ENCODE measurements around the gene MEIS1.

Gene MEIS1

DNA sequence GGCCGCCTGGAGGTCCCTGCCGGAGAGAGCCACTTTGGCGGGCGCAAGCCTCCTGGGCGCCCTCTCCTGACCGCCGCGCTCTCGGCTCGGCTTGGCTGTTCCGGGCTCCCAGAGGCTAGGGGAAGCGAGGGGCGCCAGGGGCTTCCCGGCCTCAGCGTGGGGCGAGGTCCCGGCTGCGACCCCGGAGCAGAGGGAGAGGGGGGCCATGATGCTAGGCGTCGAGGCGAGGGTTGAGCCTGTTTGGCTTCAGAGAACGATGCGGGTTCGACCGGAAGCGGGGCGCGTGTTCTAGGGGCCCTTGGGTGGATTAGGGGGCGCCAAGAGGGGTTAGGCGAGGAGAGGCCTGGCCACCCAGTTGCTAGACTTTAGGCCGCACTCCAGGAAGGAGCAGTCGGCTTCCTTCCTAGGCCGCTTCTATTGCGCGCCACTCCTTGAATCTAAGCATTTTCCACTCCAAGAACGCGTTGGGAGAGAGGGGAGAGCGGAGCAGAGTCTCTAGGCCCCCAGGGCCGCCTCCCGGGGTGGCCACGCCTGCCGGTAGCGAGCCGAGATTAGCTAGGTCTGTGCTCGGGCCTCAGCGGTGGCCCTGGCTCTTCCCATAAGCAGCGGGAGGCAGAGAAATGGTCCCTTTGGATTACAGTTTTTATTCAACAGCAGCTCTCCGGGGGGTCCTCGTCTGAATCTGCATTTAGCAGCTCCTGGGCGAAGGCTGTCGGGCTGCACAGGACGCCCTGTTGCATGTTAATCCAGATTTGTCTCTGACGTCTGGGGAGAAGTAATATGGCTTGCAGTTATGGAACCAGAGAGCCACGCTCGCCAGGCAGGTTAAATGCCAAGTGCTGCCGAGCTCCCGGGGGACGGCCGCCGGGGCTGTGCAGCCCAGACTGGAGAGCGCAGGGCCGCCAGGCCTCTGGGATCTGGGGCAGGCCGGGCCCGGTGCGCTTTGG lies 11.3 kb downstream of the MEIS1 start:
- no peak for DNase-seq

DNA sequence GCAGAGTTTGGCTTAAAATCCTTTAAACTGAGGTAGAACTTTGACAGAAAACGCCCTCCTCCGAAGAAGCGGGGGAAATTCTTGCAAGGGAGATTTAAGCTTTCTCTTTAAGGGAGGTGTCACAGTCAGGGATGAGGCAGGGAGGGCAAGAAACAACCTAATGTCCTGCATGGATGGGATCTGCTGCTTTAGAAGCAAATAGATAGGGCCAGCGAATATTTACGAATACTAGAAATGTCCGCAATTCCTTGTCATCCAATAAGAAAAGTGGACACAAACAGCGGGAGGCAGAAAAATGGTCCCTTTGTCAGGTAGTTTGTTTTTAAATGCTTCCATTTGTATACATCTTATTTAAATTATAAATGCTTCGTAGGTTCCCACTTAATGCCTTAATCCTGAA lies 12.0 kb downstream of the MEIS1 start:
- no peak for DNase-seq

DNA sequence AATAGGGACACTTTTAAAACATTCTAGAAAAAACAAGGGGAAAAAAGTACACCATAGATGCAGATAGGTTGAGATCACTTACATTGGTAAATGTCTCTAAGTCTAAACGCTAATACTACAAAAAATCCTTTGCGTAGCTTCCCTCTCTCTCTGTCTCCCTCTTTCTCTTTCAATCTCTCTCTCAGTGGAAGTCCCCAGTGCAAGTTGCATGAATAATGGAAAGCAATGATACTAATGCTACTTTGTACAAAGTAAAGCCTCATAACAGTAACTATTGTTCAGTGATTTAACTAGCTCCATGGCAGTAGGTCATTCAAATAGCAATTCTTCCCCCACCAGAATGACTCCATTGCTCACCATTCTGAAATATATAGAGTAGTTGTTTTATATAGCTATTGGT lies 12.8 kb downstream of the MEIS1 start:
- DNase-seq = no peak

DNA sequence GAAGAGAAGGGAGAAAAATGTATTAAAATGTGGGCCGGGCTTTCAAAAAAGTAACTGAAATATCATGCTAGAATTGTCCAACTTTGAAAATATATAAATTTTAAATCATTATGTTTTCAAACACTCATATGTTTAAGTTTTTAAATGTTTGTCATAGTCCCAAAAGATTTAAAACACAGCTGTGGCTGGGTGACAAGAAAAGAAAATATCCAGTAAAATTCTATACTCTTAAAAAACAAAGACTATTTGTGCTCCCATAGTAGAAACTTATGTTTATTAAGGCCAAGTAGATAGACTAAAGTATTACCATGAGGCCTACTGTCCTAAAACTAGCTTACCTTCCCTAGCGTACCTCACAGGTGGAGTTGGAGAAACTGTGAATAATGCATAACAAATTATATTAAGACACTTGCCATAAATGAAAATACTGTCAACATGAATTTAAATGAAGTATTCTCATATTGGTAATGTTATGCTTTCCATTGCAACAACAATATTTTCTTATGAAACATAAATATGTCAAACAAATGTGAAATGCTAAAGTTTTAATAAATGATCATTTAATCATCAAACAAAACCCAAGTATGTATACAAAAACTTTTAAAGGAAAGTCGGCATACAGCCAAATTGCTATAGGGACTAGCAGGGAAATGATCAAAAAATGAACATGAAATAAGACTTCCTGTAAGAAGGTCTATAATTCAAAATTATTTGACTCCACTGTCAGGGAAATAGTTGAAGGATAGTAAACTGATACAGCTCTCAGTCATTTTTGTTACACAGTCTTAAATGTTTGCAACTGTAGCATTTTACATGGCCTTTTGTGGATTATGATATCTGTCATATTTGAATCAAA lies 13.4 kb downstream of the MEIS1 start:
- DNase-seq = no peak

DNA sequence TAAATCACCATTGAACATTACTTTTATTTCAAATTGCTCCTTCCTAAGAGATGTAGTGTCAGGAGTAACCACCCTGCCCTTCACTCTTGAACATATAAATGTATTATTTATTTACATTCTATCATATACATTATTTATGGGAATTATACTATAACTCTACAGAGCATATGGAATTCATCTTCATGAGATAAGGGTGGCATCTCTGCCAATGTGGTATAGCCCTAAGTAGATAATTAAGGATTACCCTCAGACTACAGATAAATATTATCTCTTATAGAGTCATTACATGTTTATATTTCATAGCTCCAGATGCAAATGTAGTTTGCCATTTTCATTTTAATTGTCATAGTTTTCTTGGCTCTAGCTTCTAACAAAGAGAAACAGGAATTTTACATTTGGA lies 17.3 kb downstream of the MEIS1 start:
- DNase-seq = no peak

DNA sequence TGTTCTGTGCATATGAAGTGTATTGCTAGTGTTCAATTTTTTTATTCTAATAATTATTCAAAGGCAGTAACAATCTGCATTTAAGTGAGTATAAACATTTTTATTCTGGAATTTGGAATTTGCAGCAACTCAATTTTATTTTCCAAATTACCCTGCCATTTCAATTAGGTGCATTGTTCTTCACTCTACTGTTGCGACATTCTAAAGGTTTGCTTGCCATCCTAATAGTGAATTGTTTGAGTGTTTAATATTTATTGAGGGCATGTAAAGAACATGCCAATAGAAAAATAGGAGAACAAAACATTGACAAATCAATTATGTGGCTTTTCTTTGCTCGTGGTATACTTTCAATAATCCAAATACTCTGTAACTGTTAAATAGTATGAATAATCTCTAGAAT lies 18.0 kb downstream of the MEIS1 start:
- no peak for DNase-seq

DNA sequence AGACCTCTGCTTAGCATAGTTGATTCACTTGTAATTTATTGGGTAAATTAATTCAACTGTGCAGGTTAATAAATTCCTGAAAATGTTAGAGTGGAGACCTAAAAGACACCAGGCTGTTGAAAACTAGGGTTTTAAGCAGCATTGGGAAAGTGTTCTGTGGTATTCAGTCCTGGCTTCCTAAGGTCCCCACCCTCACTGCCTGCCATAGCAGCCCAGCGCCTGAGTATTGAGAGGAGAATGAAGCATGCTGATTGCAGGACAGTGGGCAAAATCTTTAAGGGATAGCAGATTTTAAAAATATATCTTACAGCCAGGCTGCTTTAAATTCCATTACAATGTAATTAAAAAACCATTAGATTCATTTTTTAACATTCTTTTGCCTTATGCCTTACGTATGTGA lies 20.6 kb downstream of the MEIS1 start:
- DNase-seq = no peak

DNA sequence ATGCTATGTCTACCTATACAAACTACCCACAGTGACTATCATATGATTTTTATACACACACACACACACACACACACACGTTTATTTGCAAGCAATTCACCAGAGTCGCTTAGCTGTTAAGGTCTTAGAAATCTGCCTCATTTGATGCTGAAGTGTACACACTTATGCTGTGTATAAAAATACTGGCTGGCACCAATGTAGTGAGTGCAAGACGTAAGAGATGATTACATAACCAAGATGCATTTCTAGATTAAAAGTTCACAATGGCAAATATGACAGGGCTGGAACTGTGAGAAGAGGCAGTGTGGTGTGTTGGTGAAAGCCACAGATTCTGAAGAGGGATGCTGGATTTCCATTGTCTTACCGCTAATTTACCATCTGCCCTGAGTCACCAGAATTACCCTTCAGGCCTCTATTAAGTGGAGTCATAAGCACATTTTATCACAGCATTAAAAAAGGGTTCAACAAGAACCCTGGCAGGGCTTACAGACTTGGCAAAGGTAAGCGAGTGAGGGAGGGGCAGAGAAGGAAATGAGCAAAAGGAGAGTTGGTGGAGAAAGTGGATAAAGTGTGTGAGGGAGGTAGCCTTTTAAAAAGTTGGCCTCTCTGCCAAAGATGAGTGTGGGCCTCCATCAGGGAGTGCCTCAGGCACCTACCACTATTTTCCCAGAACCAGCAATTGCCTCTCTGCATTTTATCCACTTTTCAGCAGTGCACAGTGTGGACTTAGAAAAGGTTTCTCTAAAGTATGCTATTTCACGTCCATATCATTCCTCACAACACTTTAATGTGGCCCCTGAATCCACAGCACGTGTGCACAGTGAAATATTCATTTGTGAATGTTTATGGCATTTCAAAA lies 21.5 kb downstream of the MEIS1 start:
- DNase-seq = no peak

DNA sequence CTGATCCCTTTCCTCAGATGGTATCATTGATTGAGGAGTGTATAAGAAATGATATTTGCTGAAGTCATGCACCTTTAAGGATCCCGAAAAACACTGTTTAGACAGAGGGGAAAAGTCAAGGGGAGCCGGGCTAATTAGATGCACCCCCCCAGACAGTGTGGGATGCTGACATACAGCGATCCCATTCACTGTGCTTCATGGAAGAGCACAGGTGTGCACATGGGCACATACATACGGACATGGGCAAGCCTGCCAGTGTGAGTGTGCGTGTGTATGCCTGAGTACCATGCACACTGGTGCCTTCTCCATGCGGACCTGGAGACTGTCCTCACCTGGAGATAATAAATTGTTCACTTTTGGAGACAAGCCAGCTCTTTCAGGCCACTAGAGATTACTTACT lies 22.6 kb downstream of the MEIS1 start:
- no peak for DNase-seq

DNA sequence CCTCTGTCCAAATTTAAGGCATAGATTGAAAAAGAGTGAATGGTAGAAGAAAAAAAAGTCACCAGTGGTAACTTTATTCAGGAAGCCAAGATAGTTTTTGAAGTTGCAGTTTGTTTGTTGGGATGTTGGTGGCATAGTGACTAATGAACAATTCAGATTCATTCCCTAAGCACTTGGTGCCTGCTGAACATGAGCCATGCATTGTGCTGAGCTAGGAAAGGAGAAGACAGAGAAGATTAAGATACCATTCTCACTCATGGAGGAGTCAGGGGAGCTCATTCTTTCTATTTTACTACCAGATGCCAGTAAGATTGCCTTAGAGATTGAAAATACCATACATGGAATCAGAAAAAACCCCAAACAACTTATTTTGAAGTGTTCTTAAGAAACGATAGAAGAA lies 25.1 kb downstream of the MEIS1 start:
- no peak for DNase-seq

DNA sequence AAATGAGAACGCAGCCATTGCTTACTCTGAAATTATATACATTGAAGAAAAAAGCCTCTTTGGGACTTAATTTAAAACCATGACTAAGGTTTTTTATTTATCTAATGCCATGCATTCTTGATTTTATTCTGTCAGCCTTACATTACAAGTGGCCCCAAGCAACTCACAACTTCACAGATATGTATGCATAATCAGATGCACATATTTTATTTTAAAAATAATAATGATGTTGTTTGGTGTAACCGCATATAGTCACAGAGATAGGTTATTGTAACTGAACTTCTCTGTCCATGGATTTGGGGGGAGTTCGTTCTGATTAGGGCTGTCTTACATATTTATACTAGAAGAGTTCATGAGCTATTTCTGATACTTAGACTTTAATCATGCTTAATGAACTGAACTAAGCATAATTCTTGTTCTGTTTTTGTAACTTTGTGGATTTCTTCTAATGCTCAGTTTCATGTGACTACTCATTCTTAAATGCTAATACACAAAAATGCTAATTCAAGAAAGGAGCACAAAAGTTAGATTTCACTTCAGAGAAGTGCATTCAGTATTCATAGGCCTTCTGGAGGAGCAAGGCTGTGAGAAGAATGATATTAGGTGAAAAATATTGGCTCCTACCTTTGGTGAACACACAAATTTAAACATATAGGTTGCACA lies 26.2 kb downstream of the MEIS1 start:
- DNase-seq = no peak

DNA sequence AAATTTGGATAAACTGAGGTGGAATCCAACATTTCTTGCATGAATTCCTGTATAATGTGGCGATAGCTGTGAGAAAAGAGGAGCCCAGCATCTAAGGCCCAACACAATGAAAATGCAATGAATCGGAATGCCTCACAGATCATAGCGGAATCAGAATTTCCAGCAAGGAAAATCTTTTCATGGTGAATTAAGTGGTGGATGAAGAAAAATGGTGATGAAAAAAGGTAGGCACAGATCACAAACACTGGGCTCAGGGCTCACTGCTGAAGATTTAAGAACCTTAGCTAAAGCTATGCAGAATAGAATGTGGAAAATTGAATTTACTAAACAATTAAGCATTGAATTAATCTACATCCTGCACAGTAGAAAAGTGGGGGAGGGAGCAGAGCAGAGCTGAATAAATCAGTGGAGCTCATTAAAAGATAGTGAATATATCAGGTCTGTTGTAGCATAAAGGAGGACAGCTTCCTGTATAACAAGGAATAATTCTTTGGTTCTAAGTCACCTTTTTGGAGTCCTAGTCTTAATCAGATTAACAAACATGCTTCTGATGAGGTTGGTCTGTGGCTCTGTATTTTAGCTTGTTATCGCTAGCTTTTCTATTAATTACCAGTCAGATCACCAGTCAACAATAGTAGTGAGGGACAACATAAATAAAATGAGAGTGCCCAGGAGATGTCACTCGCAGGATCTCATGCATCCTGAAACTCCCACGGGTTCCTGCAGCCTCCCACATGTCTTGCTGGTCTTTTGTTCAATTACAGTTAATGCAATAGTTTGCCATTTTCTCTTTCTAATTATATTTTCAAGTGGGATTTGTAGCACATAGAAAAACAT lies 27.0 kb downstream of the MEIS1 start:
- no peak for DNase-seq

DNA sequence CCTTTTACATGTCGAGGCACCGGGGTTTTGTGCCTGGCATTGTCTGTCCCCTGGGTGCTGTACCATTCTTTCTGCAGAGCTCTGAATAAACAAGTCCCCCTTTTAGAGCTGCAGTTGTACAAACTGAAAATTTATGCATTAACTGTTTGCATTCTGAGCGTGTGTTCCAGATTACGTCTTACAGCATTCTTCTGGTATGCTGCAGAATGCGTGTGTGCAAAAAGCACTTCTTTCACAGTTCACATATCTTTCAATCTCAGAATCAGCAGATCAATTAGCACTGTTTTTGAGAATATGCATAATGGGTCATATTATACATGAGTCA lies 27.5 kb downstream of the MEIS1 start:
- DNase-seq = no peak

DNA sequence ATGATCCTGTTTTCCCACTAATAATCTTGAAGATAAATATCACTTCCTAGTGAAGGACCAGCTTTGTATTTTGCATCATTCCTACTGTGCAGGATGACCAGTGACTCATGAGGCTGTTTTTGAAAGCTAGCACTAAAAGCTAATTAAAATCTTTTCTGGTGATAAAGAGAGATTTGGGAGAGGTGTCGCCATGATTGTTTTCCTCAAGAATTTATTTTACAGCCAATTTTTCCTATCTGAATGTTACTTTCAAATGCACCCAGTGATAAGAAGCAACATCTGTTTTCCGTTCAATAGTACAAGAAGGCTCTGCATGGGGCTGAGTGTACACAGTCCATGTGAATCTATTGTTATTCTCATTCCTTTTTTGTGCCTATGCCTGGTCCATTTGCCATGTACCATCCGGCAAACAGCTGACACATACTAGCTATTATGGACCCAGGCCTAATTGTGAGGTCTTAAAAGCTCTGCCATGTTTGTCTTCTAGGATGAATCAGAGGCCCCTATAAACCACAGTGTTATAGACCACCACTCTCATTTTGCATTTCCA lies 28.4 kb downstream of the MEIS1 start:
- DNase-seq = no peak

DNA sequence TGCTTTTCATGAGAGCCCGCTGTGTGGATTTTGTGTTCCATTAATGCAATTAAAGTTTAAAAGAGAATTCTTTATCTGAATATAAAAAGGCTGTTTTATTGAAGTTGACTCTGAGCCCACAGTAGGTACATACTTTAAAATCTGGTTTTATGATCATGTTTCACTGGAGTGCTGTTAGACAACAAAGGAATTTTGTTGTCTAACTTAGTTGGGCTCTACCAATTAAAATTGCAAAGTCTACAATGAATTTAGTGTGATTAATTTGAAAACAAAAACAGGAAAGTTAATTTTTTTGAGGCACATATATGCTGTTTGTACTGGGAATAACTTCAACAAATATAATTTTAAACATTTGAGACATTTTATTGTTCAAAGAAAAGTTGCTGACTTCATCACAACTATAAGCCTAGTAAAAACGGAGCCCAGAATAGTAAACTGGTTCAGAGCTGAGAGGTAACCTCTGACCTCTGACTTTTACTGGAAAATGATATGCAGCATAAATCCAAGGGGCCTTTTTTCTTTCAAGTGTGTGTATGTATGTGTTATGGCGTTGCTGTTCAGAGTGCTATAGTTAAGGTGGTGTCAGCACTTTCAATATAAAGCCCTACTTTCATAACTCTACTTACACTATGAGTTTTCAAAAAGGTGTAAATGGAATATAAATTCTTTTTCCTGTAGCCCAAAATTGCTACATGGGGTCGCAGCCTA lies 30.2 kb downstream of the MEIS1 start:
- DNase-seq = no peak

DNA sequence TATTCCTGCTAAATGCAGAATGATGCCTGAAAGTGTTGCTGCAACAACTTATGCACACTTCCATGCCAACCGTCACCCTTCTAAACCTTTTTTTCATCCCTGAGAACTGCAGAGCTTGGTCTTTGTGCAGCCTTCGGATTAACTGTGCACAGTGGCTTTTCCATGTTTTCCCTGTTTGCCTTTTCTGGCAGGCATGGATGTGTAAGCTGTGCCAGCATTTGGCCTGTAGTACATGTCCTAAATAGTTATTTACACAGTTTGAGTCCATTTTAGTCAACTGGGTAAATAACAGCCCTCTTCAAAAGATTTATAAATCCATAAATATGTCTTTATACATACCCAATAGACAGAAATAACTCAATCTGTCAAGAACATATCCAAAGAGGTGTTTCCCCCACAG lies 31.5 kb downstream of the MEIS1 start:
- DNase-seq = no peak

DNA sequence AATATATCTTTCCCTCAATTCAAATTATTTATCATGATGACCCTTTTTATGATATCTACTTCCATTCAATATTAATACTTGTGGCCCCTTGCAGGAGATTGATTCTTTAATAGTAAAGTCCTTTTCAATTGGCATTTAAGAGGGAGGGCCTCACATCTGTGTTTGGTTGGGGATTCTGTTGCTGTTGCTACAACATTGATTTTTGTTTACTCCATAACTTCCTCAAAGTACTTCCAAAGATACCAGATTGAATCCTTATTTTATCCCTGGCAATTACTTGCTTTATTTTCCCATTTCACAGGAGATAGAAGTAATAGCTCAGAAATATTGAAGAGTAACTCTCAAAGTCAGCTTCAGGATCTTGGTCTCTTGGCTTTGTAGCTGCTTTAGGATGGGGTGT lies 32.8 kb downstream of the MEIS1 start:
- DNase-seq = no peak

DNA sequence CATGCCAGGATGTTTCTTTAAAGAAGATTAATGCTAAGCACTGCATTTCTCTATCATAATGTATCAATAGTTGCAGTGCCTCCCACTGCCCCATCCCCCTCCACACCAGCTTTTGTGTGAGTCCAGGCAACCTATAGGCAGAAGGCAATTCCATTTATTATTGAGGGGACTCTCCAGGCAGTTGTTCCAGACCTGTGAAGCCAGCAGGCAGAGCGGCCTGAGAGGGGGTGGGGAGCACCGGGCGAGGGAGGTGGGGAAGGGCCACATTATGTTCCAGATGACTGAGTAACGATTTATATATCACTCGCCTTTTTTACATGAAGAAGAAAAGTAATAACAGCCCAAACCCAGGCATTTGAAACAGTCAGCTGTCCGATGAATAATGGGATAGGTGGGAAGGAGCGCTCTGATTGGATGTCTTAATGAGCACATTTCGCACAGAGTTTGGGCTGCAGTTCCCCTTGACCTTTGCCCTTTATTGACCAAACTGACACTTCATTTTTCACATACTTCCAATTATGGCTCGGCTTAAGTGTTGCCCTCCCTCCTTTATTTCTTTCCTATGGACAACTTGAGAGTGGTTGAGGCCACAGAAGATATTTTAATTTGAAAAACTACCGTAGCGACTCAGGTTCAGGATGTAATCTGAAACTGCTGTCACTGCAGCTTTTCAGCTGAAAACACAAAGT lies 34.4 kb downstream of the MEIS1 start:
- no peak for DNase-seq

DNA sequence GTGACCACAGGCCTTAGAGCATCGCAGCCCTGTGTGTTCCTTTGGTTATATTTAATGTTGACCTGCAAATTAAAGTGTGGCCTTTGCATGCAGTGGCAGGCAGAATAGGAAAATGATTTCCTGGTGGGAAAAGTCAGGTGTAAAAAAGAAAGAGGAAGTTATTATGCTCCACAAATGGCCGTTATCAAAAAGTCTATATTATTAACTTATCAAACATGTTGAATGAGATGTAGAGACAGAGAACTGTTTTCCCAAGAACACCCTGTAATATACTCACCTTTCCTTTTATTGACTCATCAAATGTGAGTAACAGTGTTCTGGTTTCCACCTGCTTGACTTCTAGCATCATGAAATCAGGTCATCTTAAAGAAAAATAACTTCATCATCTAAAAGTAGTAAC lies 35.3 kb downstream of the MEIS1 start:
- DNase-seq = no peak

DNA sequence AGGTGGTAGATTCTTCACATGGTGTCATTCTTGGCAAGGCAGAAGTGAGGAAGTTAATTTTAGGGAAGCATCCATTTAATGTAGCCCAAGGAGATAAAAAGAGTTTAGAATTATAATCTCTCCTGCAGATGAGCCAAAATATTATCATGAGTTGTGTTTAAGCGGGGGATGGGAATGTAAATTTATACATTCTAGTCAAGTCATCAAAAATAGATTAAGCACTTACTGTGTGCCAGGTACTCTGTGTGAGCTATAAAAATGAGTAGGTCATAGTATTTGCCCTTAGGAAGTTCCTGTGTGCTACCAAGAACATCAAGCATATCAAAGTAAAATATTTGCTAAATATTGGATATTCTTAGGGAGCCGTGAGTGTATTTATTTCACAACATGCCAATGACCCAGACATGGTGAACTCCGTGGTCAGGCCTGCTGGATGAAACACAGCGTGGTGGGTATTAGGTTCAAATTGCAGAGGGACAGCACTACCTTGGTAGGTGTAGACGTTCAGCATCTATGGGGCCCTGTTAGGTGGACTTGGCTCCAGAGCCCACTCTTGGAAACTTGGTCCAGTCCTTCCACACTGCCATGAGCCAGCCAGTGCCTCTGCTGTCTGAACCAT lies 37.4 kb downstream of the MEIS1 start:
- DNase-seq = no peak
